GM19452 (cell line): ENCODE data around the gene KCNQ1.

ENCODE experiments used
- ATAC-seq: cut with Tn5 transposase; IDR thresholded peaks from one replicate; pipeline ENCODE4 v1.9.1; 2021; ENCODE audit not compliant: unreplicated experiment

KCNQ1 gene

DNA sequence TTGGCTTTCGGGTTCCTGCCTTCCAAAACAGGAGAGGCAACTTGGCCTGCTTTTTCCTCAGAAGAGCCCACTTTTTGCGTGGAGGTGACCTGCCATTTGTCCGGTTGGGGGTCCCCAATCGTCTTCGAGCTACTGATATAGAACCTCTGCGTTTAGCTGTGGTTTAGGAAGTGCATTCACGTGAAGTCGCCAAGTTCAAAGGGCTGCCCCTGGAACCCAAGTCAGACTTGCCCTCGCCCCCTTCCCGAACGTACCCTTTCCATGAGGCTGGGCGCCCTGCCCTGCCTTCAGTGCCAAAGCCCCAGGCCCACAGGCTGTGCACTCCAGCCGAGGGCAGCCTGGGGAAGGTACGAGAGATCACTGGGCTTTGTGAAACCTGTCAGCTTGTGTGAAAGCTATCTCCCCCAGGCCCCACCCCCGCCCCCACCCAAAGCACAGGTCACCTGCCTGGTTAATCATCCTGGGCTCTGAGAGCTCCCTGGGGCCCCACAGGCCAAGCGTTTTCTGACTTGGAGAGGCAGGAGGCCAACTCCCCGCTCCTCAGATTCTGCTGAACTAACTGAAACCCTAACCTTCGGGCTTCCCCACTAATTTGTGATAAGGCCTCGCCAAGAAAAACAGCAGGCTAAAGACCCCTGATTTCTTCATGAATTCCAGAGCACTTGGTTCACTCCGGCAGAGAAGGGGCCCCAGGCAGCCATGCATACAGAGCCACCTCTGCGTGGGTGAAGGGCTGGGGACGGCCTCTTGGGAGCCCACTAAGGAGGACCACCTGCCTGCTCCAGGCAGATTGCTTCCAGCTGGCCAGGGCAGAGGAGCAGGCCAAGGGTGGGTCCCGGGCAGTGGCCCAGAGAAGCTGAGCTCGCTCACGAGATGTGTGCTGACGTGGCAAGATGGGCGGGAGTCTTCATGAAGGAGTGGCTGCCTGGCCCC lies 280.8 kb downstream of the KCNQ1 start:
- ATAC-seq, result no peak

DNA sequence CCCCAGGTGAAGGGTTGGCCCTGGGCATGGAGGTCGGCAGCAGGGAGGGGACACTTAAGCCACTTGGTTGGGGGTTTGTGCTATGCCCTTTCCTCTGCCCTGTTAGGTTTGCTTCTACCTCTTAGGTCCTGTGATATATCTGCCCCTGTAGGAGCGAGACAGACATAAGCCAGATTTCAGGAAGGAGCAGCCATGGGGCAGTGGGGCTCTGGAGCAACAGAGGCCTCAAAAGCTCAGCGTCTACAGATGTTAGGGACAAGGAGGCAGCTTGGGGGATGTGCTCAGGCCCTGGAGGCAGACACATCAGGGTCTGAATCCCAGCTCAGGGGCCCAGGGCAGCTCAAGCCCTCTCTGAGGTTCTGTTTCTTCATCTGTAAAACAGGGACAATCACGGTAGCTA lies 282.2 kb downstream of the KCNQ1 start:
- no peak for ATAC-seq

DNA sequence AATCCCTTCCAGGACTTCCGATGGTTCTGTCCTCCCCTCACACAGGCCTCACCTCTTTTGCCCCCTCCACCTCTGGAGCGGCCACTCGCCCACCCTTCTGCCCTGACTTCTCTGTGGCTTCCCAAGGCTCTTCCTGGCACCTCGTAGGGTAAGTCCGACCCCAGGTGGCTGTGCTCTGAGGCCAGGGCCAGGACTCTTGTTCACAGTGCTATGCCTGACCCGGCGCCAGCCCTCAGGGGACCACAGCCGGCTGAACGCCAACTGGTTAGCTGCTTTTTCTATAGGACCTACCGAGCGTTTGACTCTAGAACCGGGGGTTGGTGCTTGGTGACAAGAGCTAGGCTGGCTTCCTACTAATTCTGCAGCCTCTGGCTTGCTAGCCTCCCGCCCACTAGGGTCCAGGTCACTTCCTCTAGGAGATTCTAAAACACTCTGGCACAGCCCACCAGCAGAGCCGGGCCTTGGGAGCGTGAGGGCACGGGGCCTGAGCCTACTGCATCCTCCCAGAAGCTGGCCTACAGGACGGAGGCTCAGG lies 283.4 kb downstream of the KCNQ1 start:
- no peak for ATAC-seq

DNA sequence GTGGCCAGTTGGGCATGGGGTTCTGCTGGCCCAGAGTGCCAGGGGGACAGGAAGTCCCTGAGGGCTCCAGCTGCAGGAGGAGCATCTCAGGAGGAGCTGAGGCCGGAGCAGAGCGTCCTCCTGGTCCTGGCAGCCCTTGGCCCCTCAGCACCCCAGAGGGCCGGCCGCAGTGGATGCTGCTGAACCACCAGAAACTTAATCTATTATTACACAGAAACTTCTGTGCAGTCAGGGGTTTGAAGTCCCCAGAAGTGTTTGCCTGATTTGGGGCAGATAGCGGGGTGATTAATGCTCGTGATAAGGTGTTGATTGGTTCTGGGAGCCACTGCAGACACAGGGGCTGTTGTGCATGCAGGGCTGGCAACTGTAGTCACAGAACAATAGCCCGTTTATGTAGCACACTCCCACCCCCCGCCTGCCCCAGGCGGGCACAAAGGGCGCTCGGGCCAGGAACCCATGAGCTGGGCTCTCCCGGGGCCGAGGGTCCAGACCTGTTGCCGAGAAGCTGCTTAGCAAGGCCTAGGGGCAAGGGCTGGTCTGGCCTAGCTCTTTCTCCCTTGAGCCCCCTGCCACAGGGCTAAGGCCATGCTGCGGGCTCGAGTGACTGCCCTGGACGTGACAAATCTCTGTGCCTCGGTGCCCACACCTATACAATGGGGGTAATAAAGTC lies 284.0 kb downstream of the KCNQ1 start:
- no peak for ATAC-seq

DNA sequence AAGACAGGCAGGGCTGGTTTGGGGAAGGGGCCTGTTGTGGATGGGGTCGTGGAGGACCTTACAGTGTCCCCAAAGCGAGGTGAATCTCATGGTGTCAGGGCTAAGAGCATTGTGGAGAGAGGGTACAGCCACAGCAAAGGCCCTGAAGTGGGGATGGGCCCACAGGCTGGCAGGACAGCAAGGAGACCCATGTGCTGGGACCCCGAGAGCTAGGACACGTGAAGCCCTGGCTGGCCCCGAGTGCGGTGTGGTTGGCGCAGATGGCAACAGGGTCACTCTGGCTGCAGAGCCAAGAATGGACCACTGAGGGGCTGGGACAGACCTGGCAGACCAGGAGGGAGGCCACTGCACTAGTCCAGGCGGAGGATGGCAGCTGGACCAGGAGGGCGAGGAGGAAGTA lies 285.0 kb downstream of the KCNQ1 start:
- ATAC-seq, result no peak

DNA sequence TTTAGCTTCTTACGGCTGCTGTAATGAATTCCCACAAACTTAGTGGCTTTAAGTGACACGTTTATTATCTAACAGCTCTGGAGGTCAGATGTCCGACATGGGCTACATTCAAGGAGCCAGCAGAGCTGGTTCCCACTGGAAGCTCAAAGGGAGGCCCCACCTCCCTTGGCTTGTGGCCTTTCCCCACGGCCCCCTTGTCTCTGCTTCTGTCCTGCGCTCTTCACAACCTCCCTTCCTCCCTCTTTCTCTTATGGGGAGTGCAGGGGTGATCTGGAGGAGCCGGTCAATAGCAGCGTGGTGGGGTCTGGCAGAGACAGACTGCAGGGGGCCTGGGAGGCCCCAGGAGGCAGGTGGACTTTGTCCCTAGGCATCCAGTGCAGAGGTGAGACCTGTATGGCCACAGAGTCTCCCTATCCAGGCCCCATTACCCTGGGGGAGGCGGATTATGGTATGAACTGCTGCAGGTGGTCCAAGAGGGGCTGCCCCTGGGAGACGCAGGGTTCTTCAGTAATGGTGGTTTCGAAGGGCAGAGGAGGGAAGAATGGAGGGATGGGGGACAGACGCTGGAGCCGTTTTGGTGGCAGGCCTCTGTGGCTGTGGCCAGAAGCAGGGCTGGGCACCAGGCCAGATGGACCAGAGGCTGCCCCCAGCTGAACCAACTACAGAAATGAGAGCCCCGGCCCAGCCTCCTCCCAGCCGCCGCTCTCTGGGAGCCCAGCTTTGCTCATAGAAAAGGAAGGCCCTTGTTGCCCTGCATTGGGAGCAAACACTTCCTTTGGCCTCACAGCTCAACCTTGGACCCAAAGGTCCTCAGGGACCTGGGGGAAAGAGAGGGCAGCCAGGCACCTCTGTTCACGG lies 285.7 kb downstream of the KCNQ1 start:
- no peak for ATAC-seq

DNA sequence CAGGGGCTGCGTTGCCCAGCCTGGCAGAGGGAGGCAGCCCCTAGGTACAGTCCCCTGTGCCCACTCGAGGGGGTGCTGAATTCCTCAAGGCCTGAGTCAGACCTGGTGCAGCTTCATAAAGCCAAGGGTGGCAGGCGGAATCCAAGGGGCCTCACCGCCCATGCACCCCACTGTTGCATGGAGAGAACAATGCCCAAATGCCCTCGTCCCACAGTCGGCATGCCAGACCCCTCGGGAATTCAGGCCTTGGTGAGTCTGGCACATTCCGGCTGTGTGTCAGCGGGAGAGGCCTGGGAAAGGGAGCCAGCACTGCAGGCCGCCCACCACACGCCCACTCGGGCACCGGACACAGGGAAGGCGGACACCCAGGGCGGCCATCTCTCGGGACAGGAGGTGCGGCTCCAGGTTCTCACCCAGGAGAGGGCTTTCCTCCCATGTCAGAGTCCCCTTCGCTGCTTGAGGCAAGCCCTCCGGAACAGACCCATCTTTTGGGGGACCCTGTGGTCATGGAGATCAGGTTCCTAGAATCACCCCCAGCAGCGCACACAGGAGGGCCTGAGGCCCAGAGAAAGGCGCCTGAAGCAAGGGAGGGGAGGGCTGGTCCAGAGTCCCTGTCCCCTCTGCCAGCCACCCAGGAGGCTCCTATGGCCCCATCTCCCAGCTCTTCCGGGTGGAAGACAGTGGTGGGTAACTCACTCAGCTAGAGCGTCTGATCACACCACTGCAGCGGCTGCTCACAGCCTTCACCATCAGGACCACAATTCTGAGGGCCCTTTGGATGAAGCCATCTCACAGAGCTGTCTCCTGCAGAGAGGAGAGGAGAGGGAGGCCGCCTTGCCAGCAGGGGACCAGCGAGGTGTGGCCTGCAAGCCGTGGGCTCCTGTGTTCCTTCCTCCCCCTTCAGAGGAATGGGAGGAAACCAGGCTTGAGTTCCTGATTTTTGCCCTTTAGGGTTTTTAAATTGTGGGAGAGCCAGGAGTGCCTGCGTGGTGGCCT lies 286.6 kb downstream of the KCNQ1 start:
- ATAC-seq, result no peak

DNA sequence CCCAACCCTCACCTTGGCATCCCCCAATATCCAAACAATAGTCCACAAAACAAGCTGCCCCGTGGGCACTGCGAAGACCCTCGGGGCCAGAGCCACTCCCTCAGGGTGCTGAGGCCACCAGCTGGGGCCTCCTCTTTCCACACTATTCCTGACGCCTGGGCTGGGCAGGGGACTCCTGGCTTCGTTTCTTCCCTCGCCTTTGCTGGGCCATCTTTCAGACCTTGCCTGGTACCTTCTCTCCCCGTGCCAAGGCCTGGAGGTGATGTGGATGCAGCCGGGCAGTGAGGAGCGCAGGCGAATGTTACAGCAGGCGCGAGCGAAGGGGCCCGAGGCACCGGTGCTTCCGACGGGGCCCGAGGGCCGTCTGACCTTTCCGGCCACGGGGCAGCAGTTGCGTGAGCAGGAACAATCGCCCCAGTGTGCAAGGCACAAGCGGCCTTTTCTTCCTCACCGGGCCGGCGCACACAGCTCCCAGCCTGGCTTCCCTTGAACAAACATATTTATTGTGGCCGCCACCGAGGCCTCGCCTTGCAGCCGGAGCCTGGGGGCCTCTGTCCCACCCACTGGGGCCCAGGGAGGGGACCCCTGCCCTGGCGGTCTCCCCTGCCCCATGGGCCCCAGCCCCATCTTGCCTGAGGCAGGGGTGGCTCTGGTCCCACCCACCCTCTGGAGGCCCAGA lies 287.6 kb downstream of the KCNQ1 start:
- ATAC-seq, result no peak

DNA sequence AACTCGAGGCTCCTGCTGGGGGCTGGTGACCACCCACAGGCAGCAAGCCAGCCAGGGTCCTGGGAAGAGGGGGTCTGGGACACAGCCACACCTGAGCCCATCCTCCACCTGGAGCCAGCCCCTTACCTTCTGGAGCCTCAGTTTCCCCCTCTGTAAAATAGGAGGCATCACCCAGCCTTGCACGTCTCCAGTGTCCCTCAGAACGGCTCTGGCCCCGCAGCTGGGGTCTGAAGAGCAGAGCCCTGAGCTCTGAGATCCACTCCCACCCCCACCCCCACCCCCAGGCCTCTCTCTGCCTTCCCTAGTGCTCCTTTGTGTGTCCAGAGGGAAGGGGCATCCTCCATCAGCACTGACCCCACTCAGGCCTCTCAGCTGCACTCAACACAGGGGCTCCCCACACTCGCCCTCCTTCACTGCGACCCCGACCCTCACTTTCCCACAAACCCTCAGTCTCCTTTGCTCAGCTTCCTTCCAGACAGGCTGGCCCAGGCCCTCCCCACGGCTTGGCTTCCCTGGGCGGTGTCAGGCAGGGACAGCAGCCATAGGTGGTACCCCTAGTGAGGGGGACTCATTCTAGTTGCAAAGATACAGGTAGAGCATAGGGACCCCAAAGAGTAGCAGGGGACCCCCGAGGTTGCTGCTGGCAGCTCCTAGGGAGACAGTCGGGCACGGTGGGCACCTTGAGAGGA lies 288.3 kb downstream of the KCNQ1 start:
- ATAC-seq, result no peak

DNA sequence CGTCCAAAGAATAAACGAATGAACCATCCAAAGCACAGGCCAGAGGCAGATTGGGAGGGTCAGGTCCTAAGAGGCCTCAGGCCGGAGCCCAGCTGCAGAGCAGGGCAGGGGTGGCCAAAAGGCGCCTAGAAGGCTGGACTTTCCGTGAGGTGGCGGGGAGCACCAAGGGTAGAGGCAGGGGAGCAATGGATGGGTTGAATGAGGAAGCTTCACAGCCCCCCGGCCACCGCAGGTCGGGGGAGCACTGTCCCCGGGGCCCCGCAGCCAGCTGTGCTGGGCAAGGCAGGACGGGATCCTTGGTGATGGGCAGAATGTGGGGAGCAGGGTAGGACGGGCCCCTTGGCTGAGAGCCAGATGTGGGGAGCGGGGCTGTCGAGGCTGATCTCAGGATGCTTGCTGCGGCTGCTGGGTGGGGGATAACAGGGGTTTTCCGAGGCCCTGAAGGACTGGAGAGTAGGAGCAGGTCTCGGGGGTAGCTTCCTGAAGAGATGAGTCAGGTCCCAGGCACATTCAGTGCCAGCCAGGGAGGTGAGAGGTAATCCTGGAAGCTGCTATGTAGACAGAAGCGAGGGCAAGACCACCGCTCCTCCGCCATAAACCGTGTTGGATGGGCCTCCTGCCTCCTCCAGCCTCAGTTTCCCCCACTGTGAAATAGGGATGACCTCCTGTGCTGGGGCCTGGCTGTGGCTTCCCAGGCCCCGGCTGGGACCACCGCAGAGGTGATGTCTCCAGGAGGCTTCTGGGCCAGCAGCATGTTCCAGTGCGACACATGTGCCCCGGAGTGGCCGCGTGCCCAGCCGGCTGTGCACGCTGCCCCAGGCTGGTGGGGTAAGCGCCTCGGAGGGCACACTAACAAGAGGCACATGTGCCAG lies 289.6 kb downstream of the KCNQ1 start:
- ATAC-seq, result no peak

DNA sequence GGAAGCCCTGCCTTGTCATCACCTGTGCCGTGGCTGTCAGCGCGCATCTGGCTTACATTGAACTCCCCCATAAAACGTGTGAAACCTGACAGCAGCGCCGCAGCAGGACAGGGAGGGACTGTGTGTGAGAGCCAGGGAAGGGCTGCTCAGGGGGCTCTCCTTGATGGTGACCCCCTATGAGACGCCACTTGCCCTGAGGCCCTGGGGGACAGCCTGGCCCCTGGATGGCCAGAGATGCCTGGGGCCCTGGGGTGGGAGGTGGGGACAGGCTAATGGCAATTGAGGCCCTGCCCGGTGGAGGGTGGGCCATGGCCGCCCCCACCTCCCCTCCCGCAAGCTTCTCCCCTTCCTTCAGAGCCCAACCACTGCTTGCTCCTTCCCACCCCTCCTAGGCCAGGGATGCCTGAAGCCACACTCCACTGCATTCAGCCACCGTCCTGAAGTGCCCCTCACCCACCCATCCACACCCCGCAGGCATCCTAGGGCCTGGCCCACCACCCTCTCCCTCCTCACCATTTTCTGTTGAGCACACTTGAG lies 290.3 kb downstream of the KCNQ1 start:
- ATAC-seq, result no peak

DNA sequence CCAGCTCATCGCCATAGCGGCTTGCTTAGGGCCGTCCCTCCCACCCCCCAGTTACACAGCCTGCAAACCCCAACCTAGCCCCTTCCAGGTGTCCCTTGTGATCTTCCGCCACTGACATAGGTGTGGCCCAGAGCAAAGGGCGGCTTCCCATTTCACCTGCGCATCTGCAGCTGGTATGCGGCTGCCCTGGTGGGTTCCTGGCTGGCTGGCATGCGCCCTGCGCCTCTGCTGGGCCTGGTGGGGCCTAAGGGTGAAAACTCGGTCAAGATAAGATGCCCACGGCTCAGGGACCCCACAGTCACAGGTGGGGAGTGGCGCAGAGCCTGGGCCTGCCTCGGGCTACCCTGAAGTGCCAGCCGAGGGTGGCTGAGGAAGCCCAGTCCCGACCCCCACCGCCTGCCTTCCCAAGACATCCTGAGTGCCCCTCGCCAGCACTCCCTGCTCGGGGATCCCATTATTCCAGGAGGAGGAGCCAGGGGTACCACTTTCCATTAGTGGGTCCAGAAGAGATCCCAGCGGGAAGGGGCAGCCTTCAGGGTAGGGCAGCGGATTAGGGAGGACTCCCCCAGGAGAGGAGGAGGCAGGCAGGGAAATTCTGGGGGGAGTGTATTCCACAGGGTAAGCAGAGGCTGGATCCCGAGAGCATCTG lies 291.9 kb downstream of the KCNQ1 start:
- ATAC-seq, result no peak

DNA sequence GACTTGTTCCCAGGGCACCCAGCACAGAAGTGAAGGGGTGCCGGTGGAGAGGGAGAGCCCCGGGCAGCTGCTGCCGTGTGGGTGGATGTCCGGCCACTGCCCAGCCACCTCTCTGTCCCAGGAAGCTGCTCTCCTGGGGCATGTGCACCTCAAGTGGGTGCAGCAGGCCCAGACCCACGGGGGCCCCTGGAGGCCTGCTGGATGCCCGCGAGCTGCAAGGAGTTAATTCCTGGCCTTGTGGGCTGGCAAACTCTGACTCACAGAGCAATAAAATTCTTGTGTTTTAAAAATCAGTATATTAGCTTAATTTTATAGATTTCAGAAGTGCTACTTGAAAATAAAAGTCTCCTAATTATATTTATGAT lies 292.4 kb downstream of the KCNQ1 start:
- ATAC-seq, result no peak

DNA sequence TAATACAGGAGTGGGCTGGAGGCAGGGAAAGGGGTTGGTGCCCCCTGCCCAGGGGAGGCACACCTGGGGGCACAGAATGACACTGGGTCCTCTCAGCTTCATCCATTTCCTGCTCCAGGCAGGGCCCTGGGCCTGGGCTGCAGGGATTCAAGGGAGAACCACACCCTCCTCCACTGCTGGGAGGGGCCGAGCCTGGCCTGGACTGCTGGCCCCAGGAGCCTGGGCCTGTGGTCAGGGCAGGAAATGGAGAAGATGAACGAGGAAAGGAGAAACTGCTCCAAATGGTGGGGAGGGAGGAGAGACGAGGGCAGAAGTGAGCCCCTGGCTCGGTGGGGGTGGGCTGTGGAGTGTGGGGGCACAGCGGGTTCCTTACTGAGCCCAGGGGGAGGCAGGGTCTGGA lies 293.1 kb downstream of the KCNQ1 start:
- no peak for ATAC-seq

DNA sequence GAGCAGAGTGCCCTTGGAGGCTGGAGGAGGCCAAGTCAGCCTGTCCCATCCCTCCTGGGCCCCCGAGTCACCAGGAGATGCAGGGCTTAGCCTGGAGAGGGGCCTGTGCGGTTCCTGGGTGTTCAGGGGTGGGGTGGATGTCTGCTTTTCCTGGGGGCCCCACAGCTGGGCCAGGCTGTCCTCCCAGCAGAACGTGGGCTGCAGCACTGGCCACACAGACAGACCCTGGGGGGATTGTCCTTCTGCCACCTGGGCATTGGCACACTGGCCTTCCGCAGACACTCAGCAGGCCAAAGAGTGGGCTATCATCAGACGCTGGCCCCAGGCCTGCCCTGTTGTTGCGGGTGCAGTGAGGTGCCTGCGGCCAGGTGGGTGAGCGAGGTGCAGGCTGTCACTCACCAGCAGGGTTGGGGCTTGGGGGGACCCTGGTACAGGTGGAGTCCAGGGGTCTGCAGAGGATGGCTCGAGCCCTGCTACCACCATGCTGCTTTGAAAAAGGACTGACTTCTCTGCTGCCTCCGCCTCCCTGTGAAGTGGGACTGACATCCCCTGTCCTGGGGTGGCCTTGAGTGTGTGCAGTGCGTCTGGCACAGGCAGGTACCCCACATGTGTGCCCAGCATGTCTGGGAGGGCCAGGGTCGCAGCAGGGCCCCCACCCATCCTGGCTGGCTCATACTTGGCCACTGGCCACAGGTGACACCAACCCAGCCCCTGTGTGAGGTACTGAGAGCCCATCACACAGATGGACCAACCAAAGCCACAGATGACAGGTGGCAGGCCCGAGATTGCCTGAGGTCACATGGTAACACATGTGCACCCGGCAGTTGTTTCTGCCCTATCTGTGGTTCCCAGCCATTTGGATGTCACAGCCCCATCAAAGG lies 294.0 kb downstream of the KCNQ1 start:
- ATAC-seq, result no peak
